HG02938 (cell line): Measurements from ENCODE around the gene TPM2.
A peak's percentile ranks its signal among the peaks of the same experiment; 100 is the strongest.

Experiments used
- ATAC-seq: cut with Tn5 transposase; IDR thresholded peaks from one replicate; pipeline ENCODE4 v1.9.1; 2021; ENCODE audit warnings: mild to moderate bottlenecking, moderate library complexity; ENCODE audit not compliant: unreplicated experiment

Gene TPM2

DNA sequence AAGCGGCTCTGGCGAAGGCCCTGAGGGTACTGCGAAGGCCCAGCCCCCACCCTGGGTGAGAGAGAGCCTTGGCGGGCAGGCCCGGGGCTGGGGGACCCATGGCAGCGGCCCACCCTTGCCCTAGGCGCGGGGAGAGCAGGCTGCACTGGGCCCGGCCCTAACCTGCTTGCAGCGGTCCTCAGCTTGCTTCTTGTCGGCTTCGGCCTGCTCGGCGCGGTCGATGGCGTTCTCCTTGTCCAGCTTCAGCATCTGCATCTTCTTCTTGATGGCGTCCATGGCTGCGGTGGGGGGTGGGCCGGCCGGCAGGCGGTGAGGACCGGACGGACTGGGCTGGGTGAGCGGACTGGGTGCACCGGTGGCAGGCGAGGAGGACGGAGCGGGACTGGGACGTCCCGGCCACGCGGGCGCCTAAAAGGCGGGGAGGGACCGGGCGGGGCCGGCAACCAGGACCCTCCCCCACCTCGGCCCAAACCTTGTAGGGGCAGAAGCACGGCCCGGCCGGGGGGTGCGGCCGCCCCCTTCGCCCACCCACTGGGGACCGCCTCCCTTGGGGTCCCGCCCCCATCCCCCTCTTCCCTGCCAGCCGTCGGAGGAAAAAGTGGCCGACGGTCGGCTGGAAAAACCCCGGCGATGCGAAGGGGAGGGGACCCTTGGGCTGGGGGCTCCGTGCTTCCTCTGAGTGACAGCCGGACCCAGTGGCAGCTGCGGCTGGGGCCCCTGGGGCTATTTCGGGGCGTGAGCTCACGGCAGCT is at the start of gene TPM2:
TSS of gene TPM2 (minus strand) at position 384 of the 752 bp plus-strand sequence. CDS start at position 276, 108 bp downstream.
- ATAC-seq: no peak

DNA sequence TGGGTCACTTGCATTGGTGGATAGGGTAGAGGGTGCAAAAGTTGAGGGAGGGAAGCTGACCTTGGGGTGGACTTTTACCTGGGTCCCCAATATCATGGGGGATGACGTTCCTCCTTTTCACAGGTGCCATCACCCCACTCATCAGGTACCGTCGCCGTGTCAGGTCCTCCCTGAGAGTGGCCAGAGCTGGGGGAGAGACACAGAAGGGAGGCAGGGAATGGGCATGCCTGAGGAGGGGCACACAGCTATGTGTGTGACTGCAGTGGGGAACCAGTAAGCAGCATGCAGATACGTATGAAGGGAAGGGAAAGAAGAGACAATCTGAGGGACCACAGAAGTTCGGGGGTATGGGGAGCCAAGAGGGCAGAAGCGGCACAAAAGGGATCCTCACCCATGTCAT is 49.2 kb upstream of the TPM2 start:
- ATAC-seq: no peak

DNA sequence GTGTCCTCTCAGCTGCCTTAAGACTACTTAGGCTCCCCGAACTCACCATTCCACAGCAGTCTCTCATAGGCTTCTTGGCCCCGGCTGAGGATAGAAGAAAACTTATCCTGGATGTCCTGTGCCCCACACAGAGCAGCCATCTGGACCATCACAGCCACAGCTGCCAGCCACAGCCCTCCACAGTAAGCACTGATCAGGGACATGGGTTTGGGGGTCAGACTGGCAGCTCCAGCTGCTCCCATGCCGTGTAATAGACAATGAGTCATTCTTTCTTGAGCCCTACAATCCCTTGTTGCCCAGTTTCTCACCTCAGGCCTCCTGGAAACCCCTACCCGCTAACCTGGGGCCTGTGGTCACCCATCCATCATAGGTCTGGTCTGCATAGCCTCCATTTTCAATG is 48.5 kb upstream of the TPM2 start:
- no peak for ATAC-seq

DNA sequence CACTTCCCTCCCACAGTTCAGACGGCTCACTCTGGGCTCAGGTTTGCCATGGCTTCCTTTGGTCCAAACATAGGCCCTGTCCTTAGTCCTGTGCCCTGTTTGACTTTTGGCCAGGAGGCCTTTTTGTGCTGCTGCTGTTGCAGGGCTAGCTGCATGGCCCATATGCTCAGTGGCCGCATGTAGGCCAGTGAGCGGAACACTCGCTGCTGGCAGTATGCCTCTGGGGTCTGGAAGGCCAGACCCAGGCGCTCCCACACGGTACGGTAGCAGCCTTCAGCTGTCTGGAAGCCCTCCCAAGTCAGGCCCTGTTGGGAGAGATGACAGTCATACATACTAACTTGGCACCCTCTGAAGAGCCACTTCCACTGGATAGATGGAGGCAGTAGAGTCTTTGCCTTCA is 47.4 kb upstream of the TPM2 start:
- ATAC-seq: no peak

DNA sequence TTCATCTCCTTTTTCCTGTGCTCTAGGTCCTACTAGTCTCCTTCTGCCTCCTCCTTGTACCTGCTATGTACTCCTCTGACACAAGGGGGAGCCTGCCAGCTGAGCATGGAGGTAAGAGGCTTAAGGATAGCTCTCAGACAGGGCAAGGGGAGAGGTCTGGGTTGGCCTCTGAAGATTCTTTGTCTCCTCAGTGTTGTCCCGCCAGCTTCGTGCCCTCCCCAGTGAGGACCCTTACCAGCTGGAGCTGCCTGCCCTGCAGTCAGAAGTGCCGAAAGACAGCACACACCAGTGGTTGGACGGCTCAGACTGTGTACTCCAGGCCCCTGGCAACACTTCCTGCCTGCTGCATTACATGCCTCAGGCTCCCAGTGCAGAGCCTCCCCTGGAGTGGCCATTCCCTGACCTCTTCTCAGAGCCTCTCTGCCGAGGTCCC is 46.5 kb upstream of the TPM2 start:
- no peak for ATAC-seq

DNA sequence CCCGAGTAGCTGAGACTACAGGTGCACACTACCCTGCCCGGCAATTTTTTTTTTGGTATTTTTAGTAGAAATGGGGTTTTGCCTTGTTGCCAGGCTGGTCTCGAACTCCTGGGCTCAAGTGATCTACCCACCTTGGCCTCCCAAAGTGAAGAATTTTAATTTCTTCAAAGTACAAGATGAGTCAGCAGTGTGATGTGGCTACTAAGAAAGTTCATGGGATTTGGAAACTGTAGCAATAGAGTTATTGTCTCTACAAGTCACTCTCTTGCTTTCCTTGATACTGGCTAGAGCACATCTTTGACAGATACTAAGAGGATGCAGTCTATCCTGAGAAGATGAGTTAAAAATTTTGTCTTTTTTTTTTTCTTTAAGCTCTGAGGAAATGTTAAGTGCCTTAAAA is 44.4 kb upstream of the TPM2 start:
- ATAC-seq: no peak

DNA sequence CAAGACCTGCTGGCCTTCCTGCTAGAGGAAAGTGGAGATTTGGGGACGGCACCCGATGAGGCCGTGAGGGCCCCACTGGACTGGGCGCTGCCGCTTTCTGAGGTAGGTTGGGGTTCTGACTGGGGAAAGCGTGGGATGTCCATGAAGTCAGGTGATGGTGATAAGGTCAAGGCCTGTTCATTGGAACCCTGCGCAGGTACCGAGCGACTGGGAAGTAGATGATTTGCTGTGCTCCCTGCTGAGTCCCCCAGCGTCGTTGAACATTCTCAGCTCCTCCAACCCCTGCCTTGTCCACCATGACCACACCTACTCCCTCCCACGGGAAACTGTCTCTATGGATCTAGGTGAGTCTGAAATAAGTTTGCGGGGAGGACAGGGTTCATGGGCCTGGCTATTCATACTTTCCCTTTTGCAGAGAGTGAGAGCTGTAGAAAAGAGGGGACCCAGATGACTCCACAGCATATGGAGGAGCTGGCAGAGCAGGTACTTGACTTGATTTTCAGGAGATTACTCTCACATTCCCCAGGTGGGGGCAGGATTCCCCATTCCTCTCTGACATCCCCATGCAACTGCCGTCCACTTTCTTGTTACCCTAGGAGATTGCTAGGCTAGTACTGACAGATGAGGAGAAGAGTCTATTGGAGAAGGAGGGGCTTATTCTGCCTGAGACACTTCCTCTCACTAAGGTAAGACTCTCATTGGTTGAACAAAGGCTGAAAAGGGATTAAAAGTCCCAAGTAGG is 43.2 kb upstream of the TPM2 start:
- no peak for ATAC-seq

DNA sequence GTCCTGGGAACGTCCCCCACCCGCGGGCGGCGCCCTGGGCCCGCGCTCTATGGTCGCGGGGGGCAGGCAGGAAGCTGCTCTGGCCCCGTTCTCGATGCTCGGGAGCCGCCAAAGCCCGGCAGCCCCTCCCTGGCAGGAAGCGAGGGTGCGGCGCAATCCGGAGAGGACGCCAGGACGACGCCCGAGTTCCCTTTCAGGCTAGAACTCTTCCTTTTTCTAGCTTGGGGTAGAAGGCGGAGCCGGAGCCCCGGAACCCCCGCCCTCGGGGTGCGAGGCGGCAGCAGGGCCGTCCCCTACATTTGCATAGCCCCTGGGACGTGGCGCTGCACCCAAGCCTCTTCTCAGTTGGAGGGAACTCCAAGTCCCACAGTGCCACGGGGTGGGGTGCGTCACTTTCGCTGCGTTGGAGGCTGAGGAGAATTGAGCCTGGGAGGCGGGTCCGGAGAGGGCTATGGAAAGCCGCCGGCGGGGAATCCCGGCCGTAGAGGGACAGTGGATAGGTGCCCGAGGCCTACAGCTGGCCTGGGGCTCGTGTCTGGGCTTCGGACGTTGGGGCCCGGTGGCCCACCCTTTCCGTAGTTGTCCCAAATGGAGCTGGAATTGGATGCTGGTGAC is 42.6 kb upstream of the TPM2 start, which contains the start of the genes CREB3 and TLN1:
TSS of gene CREB3 (plus strand) at position 482 of the 615 bp plus-strand sequence. CDS start at position 589, 107 bp downstream.
TSS of gene TLN1 (minus strand) at position 11 of the 615 bp plus-strand sequence. CDS start 6,501 bp downstream, outside the sequence.
- peak; percentile 74 for ATAC-seq

DNA sequence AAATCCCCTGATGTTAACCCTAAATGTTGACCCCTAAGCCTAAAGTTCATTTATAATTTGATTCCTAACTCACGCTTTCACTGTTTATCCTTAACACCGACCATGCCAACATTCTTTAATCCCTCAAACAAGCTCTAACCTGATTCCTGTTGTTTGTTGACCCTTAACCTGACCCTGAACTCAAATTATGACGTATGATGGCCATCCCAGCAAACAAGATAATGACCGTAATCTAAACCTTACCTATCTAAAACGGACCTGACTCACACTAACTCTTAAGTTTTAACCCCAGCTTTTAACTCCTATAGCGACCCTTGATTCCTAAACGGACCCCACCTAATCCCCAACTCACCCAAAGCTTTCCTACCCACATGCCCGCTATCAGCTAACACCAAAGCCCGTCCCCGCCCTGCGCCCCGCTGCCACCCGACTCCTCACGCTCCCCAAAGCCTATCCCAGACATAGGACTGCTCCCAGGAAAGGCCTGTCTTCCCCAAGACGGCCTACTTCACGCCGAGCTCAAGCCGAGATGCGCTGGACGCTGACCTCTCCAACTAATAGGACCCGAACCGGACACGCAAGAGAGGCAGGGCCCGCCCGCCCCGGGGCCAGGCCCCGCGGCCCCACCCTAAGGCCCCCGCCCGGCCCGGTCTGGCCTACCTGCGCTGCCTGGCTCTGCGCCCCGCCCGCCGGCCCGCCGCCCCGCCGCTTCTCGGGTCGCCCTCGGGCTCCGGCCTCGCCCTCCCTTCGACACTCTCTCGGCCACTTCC is 41.9 kb upstream of the TPM2 start:
- ATAC-seq: no peak

DNA sequence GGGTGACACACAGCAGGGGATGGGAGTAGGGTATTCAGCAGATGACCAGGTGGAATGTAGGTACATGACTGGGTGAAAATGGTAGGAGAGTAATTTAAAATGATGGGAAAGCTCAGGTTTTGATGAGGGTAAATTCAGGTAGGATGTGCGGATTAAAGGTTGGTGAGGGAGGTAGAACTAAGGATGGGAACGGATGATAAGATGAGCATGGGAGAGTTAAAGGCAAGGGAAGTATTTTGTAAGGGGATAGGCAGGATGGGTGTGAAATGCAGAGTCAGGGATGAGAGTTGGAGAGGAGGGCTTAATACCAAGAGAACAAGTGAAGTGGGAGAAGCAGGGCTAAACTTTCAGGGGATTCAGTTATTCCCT is 40.7 kb upstream of the TPM2 start:
- ATAC-seq: no peak

DNA sequence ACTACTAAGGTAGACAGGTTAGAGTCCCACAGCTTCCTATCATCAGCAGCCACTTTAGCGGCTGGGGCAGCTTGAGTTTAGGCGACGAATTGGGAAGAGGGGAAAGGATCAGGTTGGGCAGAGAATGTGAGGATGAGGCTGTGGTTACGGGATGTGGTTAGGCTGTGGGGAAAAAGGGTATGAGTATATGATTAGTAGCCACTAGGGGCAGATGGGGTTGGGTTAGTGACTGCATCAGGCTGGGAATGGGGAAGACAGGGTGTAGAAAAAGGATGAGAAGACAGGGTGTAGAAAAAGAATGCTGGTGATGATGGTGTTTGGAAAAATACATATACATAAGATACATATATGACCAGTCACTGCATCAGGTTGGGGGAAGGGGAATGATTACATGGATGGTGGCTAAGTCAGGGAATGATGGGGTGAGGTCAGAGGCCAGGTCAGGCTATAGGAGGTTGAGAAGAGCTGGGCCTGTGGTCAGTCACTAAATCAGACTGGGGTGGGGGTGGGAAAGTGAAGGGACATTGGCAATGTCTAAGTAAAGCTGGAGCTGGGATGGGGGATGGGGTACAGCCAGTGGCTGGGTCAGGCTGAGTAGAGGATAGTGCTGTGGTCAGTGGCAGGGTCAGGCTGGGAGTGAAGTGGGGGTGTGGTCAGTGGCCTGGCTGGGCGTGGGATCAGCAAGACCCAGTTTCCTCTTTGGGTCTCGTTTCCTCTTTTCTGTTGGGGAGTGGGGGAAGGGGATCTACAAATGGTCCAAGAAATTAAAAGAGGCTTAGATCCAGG is 40.2 kb upstream of the TPM2 start:
- ATAC-seq: no peak

DNA sequence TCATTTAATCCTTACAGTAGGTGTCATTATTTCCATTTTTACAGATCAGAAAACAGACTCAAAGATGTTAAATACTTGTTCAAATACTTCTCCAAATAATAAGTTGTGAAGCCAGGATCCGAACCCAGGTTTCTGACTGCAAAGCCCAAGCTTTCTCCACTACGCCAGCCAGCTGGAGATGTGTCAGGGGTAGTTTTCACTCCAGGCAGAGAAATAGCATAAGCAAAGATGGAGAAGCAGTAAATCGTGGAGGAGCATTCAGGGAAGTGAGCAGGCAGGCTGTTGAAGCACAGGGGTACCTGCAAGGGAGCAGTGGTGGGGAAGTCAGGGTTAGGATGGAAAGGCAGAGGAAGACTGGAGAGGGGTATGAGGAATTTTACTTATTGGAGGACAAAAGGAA is 39.4 kb upstream of the TPM2 start:
- ATAC-seq: no peak

DNA sequence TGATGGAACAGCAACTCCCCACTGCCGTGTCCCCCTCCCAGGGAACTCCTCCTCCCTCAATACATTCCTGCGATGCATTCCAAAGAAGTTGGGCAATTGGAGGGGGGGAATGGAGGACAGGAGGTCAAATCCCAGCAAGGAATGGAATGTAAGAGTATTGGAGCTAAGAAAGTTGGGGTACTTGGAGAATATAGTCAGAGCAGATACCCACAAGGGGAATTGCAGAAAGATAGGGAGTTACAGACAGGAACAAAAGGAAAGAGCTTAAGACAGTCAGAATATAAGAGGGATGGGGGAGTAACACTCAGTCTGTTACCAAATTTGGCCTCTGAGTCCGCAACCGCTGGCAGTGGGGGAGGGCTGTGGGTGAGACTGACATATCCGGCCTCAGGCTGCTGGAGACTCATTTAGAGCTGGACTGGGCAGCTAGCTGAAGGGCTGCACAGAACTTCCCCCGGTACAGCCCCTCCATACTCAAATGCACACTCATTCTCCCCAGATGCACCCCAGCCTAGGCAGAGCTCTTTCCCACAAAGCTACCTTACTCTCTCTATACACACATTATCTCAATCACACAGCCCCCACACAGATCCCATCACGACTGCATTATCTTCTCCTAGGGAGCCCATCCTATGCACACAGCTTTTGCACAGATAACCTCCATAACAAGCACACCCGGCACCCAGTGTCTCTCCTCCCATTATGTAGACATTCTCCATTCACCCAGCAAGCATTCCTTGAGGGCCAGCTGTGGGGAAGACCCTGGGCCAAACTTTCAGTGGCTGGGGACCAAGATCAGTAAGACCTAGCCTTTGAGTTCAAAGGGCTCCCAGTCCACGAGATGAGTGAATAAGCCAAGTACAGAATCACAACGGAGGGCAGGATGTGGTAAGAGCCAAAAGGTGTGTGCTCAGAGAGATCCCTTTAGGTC is 38.6 kb upstream of the TPM2 start:
- ATAC-seq: no peak

DNA sequence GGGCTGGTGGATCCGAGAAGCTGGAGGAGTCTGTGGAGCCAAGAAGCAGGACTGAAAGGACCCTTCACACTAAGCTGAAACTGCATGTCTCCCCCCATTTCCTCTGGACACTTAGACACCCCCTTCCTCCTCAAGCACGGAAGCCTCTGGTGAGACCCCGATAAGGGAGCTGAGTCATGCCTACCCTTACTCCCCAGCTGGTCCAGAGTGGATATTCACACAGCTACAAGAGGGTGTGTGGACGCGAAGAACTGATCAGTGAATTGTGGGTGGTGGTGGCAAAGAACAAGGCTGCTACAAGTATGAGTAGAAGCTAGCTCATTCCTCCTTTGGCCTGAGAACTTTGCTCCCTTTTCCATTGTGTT is 37.9 kb upstream of the TPM2 start:
- ATAC-seq: no peak

DNA sequence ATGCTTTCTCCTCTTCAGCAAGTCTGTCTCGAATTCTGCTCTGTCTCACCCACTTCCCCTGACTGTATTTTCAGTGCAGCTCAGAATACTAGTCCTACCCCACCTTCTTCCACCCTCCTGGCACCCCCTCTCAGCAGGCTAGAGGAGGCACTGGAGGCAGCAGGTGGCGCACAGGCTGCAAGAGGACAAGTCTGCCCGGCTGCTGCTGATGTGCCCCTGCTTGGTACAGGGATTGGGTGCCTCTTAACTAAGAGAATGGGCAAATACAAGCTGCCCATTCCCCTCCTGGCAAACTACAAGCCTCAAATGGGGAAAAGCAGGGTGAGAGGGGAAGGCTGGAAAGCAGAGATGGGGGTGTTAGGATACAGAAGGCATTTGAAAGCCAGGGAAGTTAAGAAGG is 37.2 kb upstream of the TPM2 start:
- no peak for ATAC-seq

DNA sequence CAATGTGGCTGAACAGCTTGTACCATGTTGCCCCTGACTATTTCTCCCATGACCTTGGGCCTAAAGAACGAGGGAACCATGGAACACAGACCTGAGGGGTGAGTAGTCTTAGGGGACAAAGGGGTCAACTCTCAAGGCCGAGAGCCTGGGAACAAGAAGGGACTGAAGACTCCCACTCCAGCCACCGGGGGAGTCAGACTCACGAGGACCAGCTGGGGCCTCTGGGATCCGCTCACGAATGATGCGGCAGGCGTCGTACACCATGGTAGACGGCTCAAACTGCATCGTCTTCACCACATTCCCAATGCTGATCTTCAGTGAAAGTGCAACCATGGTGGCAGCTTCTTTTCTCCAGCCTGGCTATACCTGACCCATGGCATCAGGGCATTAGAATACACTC is 35.6 kb upstream of the TPM2 start:
- ATAC-seq: no peak

DNA sequence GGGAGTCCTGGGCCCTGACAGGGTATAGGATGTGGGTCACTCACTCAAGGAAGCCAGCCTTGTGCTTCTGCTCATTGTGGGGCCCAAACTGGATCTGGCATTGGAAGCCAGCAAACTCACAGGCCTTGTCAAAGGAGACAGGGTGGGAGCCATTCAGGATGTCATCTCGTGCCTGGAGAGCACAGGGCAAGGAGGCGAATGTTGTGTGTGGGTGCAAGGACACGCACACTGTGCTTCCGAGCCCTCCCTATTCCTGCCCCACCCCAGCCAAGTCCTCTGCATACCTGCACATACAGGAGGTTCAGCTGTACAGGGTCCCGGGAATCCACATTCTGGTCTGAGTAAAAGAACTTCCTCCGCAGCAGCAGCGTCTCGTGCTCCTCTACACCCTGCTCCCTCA is 34.2 kb upstream of the TPM2 start:
- ATAC-seq: no peak

DNA sequence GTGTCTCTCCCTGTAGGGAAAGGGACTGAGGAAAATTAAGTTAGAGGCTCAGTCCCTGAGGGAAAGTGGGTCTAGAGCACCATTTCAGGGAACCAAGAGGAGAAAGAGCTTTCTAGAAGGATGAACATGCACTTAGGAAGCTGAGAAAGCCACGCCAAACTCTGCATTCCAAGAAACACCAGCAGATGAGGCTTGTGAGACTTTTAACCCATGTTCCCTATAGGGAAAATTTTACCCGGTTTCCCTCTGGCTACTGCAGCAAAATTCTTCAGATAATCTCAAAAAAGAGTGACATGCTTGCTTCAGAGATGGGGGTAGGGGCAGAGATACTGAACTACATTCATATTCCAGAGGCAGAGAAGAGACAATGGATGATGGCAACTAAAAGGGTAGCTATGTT is 33.7 kb upstream of the TPM2 start:
- no peak for ATAC-seq

DNA sequence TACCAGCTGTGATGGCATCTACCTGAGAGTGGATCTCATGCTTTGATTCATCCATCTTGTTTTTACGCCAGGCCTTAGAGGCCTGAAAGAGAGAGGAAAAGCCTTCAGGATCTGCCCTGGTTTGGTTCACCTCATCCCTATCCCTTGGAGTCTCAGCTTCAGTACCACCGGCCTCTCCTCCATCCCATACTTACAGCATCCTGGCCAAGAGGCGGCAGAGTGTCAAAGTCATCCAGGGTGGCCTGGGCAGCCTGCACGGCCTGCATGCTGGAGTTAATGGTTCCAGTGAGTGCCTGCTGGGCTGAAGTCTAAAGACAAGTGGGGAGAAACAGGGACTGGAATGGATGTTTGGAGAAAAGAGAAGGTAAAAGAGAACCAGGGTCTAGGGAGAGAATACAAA is 29.8 kb upstream of the TPM2 start:
- ATAC-seq: no peak
